Trophoblast cell (in vitro differentiated cells and primary cell): Measurements from ENCODE around the gene LSR.
"Not testable (repeated sequence)": the region's sequence is repeated elsewhere in the genome, so short reads cannot be mapped to it uniquely, and the experiment has no call there.

Experiments
- DNase-seq, 2 donors: peaks; one replicate each; pipeline ENCODE4 v3.0.0-alpha.2; 2016
- H2AFZ ChIP-seq: 2 replicates; pipeline ENCODE4 v1.6.1; 2013; ENCODE audit warnings: low read length, moderate library complexity, mild to moderate bottlenecking; ENCODE audit not compliant: insufficient read depth, poor library complexity
- H2AK5ac ChIP-seq: 2 replicates; pipeline ENCODE4 v1.6.1; 2013; ENCODE audit warnings: mild to moderate bottlenecking, low read length
- H2BK120ac ChIP-seq: 2 replicates; pipeline ENCODE4 v1.6.1; 2013; ENCODE audit warnings: low read length, mild to moderate bottlenecking, moderate library complexity; ENCODE audit not compliant: insufficient read depth, poor library complexity
- H2BK12ac ChIP-seq: 2 replicates; pipeline ENCODE4 v1.6.1; 2013; ENCODE audit warnings: mild to moderate bottlenecking, low read length, moderate library complexity
- H2BK5ac ChIP-seq: 2 replicates; pipeline ENCODE4 v1.6.1; 2013; ENCODE audit warnings: low read length, low read depth, moderate library complexity, mild to moderate bottlenecking; ENCODE audit not compliant: poor library complexity
- H3K14ac ChIP-seq: 2 replicates; pipeline ENCODE4 v1.6.1; 2013; ENCODE audit warnings: mild to moderate bottlenecking, low read length
- H3K18ac ChIP-seq: 2 replicates; pipeline ENCODE4 v1.6.1; 2013; ENCODE audit warnings: mild to moderate bottlenecking, low read length
- H3K23ac ChIP-seq: 2 replicates; pipeline ENCODE4 v1.6.1; 2013; ENCODE audit warnings: low read length
- H3K27ac ChIP-seq: 2 replicates; pipeline ENCODE4 v1.5.1; 2013; ENCODE audit warnings: low read depth, mild to moderate bottlenecking, inconsistent platforms, low read length, moderate library complexity
- H3K27me3 ChIP-seq: 2 replicates; pipeline ENCODE4 v1.6.1; 2013; ENCODE audit warnings: inconsistent platforms, mild to moderate bottlenecking, low read length, moderate library complexity; ENCODE audit not compliant: insufficient read depth
- H3K36me3 ChIP-seq, 2 experiments: 1 replicate in 1 of 2; 2 replicates in 1 of 2; pipeline ENCODE4 v1.6.1; 2013; ENCODE audit warnings: low read length in 2 of 2, mild to moderate bottlenecking in 2 of 2, moderate library complexity in 1 of 2; ENCODE audit not compliant: insufficient read depth in 2 of 2, control insufficient read depth in 1 of 2
- H3K4ac ChIP-seq: 2 replicates; pipeline ENCODE4 v1.6.1; 2013; ENCODE audit warnings: low read depth, mild to moderate bottlenecking, low read length, moderate library complexity
- H3K4me1 ChIP-seq, 2 experiments: 1 replicate in 1 of 2; 2 replicates in 1 of 2; pipeline ENCODE4 v1.6.1; 2013; ENCODE audit warnings: low read length in 2 of 2, mild to moderate bottlenecking in 2 of 2, moderate library complexity in 1 of 2; ENCODE audit not compliant: insufficient read depth in 2 of 2, control insufficient read depth in 1 of 2
- H3K4me2 ChIP-seq: 2 replicates; pipeline ENCODE4 v1.6.1; 2013; ENCODE audit warnings: inconsistent platforms, mild to moderate bottlenecking, low read length, moderate library complexity
- H3K4me3 ChIP-seq: 2 replicates; pipeline ENCODE4 v1.5.1; 2013; ENCODE audit warnings: mild to moderate bottlenecking, low read depth, low read length, inconsistent platforms
- H3K79me1 ChIP-seq: one replicate; pipeline ENCODE4 v1.6.1; 2013; ENCODE audit warnings: low read length
- H3K79me2 ChIP-seq: 2 replicates; pipeline ENCODE4 v1.6.1; 2013; ENCODE audit warnings: low read length, mild to moderate bottlenecking; ENCODE audit not compliant: control insufficient read depth, insufficient read depth, poor library complexity
- H3K9ac ChIP-seq: 2 replicates; pipeline ENCODE4 v1.6.1; 2013; ENCODE audit warnings: mild to moderate bottlenecking, low read length
- H3K9me3 ChIP-seq: 2 replicates; pipeline ENCODE4 v1.6.1; 2013; ENCODE audit warnings: low read depth, mild to moderate bottlenecking, control low read depth, inconsistent platforms, low read length; ENCODE audit not compliant: insufficient read depth
- H4K12ac ChIP-seq: 2 replicates; pipeline ENCODE4 v1.6.1; 2013; ENCODE audit warnings: low read depth, mild to moderate bottlenecking, low read length, moderate library complexity
- H4K8ac ChIP-seq: 2 replicates; pipeline ENCODE4 v1.6.1; 2013; ENCODE audit warnings: low read depth, mild to moderate bottlenecking, low read length, moderate library complexity
- H4K91ac ChIP-seq: one replicate; pipeline ENCODE4 v1.6.1; 2013; ENCODE audit warnings: low read depth, mild to moderate bottlenecking, low read length, moderate library complexity
- WGBS: extraction: QIAGEN DNeasy Blood & Tissue Kit; methylation state at CpG from one replicate; pipeline ENCODE4 v1.1.7; 2013; ENCODE audit warnings: missing lambda C conversion rate; ENCODE audit not compliant: insufficient read length, insufficient coverage; ENCODE audit errors: extremely low coverage; 5-methylcytosine and 5-hydroxymethylcytosine counted together

The LSR gene

DNA sequence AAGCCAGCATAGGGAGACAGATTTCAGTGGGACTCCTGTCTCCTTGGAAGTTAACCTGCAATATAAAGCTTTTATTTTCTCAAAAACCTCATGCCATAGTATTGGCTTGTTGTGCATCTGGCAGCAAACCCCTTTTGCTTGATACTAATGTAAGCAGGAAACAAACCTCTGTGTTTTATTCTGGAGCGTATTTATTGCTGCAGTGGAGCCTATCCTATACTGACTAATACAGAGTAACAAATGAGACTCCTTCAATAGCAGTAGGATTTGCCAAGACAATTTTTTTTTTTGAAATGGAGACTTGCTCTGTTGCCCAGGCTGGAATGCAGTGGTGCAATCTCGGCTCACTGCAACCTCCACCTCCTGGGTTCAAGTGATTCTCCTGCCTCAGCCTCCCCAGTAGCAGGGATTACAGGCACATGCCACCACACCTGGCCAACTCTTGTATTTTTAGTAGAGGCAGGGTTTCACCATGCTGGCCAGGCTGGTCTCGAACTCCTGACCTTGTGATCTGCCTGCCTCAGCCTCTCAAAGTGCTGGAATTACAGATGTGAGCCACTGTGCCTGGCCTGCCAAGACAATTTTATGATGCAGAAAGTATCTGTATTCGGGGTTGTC, 27.7 kb upstream of the LSR start:
- H2AFZ ChIP-seq, H2BK12ac ChIP-seq, H3K27me3 ChIP-seq, H3K36me3 ChIP-seq, H3K79me1 ChIP-seq, H3K4ac ChIP-seq, H3K14ac ChIP-seq, H3K9me3 ChIP-seq, H3K18ac ChIP-seq, H3K4me1 ChIP-seq, H2AK5ac ChIP-seq, H2BK120ac ChIP-seq, H4K8ac ChIP-seq, H3K4me3 ChIP-seq, H4K91ac ChIP-seq, H3K27ac ChIP-seq, H2BK5ac ChIP-seq, H3K4me2 ChIP-seq, H3K79me2 ChIP-seq, DNase-seq, H3K23ac ChIP-seq, H4K12ac ChIP-seq, H3K9ac ChIP-seq: not testable (repeated sequence)
- no CpG with 5 or more reads among the region's 4 CpGs for WGBS

DNA sequence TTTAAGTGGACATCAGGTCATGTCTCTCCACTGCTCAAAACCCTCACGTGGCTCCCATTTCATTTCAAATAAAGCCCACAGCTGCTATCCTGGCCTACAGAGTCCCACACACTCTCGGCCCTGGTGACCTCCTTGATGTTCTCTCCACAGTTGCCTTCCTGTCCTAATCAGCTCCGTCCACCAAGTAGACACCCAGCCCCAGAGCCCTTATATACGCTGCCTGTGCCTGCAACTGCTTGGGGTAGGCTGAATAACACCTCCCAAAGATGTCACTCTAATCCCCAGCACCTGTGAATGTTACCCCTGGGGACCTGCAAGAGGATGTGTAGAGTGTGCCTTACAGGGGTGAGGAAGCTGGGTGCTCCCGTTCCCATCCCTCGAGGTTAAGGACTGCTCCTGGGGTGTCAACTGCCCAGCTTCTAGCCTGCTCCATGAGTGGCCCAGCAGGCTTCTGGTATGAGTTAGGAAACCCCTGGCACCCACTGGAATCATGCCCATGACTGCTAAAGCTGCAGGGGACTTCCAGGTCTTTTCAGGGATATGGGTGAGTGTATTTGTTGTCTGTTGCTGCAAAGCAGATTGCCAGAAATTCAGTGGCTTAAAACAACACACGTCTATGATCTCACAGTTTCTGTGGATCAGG, 26.3 kb upstream of the LSR start:
- no peak overlapping the region for H4K12ac ChIP-seq
- H3K9ac ChIP-seq, result no peak overlapping the region
- WGBS, result no CpG with 5 or more reads among the region's 7 CpGs
- no peak overlapping the region for H3K23ac ChIP-seq
- no peak overlapping the region for H2AK5ac ChIP-seq
- H2AFZ ChIP-seq, result no peak overlapping the region
- H4K8ac ChIP-seq, result no peak overlapping the region
- DNase-seq, result no peak
- H3K4ac ChIP-seq, result no peak overlapping the region
- no peaks in the 10 kb centered on the region for H3K79me2 ChIP-seq
- H3K18ac ChIP-seq, result no peak overlapping the region
- H3K27ac ChIP-seq, result no peak overlapping the region
- H3K4me1 ChIP-seq, result no peaks in the 10 kb centered on the region
- no peak overlapping the region for H3K4me2 ChIP-seq
- H3K14ac ChIP-seq, result no peak overlapping the region
- no peak overlapping the region for H2BK120ac ChIP-seq
- no peaks in the 10 kb centered on the region for H3K36me3 ChIP-seq
- no peak overlapping the region for H2BK12ac ChIP-seq
- H3K9me3 ChIP-seq, result peaks cover 10% of the 10 kb centered on the region
- no peak overlapping the region for H3K4me3 ChIP-seq
- no peaks in the 10 kb centered on the region for H3K79me1 ChIP-seq
- no peak overlapping the region for H2BK5ac ChIP-seq
- no peak overlapping the region for H4K91ac ChIP-seq
- H3K27me3 ChIP-seq, result no peaks in the 10 kb centered on the region

DNA sequence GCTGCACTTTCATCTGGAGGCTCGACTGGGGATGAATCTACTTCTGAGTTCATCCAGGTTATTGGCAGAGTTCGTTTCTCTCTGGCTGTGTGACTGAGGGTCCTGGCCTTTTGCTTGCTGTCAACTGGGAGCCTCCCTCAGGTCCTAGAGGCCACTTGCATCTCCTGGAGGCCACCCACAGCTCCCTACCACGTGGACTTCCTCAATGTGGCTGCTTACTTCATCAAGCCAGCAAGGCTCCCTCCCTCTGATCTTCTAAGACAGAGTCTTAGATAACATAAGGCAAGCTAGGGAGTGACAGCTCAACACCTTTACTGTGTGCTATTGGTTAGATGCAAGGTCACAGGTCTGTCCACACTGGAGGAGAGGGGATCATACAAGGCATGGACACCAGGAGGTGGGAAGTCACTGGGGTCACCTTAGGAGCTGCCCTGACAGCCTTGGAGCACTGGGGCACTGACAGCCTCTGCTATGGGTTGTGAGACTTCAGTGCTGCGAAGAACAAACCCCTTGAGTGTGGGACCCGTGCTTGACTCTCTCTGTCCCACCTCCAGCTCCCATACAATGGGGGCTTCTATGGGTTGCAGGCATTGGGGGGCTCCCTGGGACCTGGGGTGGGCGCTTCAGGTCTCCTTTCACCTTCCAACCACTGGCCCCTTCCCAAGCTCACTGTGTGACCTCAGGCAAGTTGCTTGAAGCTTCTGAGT, 25.6 kb upstream of the LSR start:
- H2BK5ac ChIP-seq, result no peak overlapping the region
- no peak overlapping the region for H3K4ac ChIP-seq
- no peak overlapping the region for H4K91ac ChIP-seq
- no peaks in the 10 kb centered on the region for H3K4me1 ChIP-seq
- no peak overlapping the region for H3K4me2 ChIP-seq
- no peak overlapping the region for H4K8ac ChIP-seq
- H3K79me1 ChIP-seq, result no peaks in the 10 kb centered on the region
- no peaks in the 10 kb centered on the region for H3K27me3 ChIP-seq
- H3K23ac ChIP-seq, result no peak overlapping the region
- no peak overlapping the region for H3K27ac ChIP-seq
- peaks cover 10% of the 10 kb centered on the region for H3K9me3 ChIP-seq
- no peak overlapping the region for H3K4me3 ChIP-seq
- H3K14ac ChIP-seq, result no peak overlapping the region
- no CpG with 5 or more reads among the region's 6 CpGs for WGBS
- H3K9ac ChIP-seq, result no peak overlapping the region
- no peaks in the 10 kb centered on the region for H3K79me2 ChIP-seq
- H3K18ac ChIP-seq, result no peak overlapping the region
- no peaks in the 10 kb centered on the region for H3K36me3 ChIP-seq
- no peak overlapping the region for H2BK120ac ChIP-seq
- H4K12ac ChIP-seq, result no peak overlapping the region
- H2AK5ac ChIP-seq, result no peak overlapping the region
- H2AFZ ChIP-seq, result no peak overlapping the region
- DNase-seq, result no peak
- no peak overlapping the region for H2BK12ac ChIP-seq

DNA sequence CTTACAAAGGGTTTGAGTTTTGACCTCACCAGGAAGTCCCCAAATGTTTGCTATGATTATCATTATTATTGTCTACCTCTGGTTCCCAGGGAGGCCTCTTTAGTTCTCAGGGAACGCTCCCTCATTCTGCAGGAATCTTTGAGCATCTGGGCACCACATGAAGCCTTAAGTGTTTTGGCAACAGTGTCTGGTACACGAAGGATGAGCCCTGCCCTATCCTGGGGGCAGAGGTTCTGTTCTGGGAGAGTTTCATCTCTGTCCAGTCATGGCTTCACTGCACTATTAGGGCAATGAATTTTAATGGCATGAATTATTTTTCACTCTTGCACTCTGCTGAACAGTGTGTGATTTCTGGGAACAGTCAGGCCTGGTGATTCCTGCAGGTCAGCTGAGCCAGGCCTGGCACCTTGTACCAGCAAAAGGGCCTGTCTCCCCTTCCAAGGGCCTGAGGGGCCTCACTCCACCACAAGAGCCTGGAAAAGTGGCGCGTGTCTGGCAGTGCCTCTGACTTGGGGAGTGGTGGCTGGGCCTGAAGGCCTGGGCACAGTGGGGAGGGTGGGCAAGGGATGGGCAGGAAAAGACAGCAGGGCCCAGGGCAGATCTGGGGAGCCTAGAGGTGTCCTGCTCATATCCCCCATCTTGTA, 24.8 kb upstream of the LSR start:
- Histone ChIP-seq H2BK120ac (no peak overlapping the region), H3K27me3 (no peaks in the 10 kb centered on the region), H3K27ac (no peak overlapping the region), H3K9ac (no peak overlapping the region), H3K4me2 (no peak overlapping the region), H2BK12ac (no peak overlapping the region), H4K12ac (no peak overlapping the region), H3K18ac (no peak overlapping the region), H3K23ac (no peak overlapping the region), H3K36me3 (no peaks in the 10 kb centered on the region), H3K4ac (no peak overlapping the region), H4K8ac (no peak overlapping the region), H3K14ac (no peak overlapping the region), H3K9me3 (peaks cover 12% of the 10 kb centered on the region), H2AK5ac (no peak overlapping the region), H2BK5ac (no peak overlapping the region), H3K4me3 (no peak overlapping the region), H2AFZ (no peak overlapping the region), H4K91ac (no peak overlapping the region), H3K79me2 (no peaks in the 10 kb centered on the region), H3K79me1 (no peaks in the 10 kb centered on the region), H3K4me1 (no peaks in the 10 kb centered on the region)
- WGBS, result no CpG with 5 or more reads among the region's 4 CpGs
- DNase-seq, result no peak
